HepG2 (cell line): Measurements from ENCODE around the gene TEX14. TPM values are rescaled to one million over a fixed set of nuclear protein-coding genes. Genes with fewer than 3 reads are reported as not detected.

Experiments
- ATAC-seq: fragments of 200-7000 bp; cut with Tn5 transposase; 3 replicates; pipeline ENCODE4 v1.9.1; 2020; ENCODE audit warnings: mild to moderate bottlenecking, moderate library complexity
- BruUV-seq: library from RNA; stranded (reverse); fragments of 400-500 nt; replicated peaks from 2 replicates; lab custom pipeline; 2021; lab: Mats Ljungman, UMichigan
- CTCF ChIA-PET: fragments of 300-600 bp; formaldehyde crosslinking; extraction: SDS; loops from one replicate; lab custom pipeline; 2021; ENCODE audit warnings: low total read pairs, inconsistent platforms, low intra/inter-chr PET ratio; lab: Yijun Ruan, JAX
- POLR2A ChIA-PET: fragments of 350-600 bp; sonication (Branson Sonifier 250); formaldehyde crosslinking; loops from one replicate; lab custom pipeline; 2020; ENCODE audit warnings: antibody characterized with exemption, inconsistent platforms; lab: Yijun Ruan, JAX
- DNase-seq: peaks from one replicate; pipeline ENCODE4 v3.0.0-alpha.2; 2015; ENCODE audit warnings: low spot score
- FAIRE-seq: peaks from 3 replicates; lab custom pipeline; 2011; peaks lifted over from hg19 to GRCh38; lab: Jason Lieb, UNC
- H2AFZ ChIP-seq: one replicate; pipeline ENCODE4 v1.6.1; 2011; ENCODE audit warnings: low read length, inconsistent platforms
- H3K27ac ChIP-seq: fragments of 300-600 bp; 3 replicates; pipeline ENCODE4 v1.8.0; 2011; ENCODE audit warnings: mixed run types, mild to moderate bottlenecking, mixed read lengths, low read length, inconsistent platforms; ENCODE audit not compliant: insufficient read depth; ENCODE audit errors: extremely low read length
- H3K27me3 ChIP-seq, 2 experiments: fragments of 200-600 bp in 1 of 2; 2 replicates in 1 of 2; 3 replicates in 1 of 2; pipeline versions ENCODE4 v1.6.0 to v1.8.0; 2011; ENCODE audit warnings: low read length in 2 of 2, mild to moderate bottlenecking in 2 of 2, moderate library complexity in 2 of 2, inconsistent platforms in 1 of 2; ENCODE audit not compliant: insufficient read depth in 2 of 2, control insufficient read depth in 1 of 2
- H3K36me3 ChIP-seq, 2 experiments: fragments of 200-600 bp in 1 of 2; replicated peaks in 1 of 2; 2 replicates in 1 of 2; 3 replicates in 1 of 2; pipeline versions ENCODE4 v1.5.1 to v1.8.0; 2011; ENCODE audit warnings: low read length in 2 of 2, inconsistent platforms in 1 of 2; ENCODE audit not compliant: insufficient read depth in 2 of 2, control insufficient read depth in 1 of 2
- H3K4me1 ChIP-seq: 2 replicates; pipeline ENCODE4 v1.5.1; 2012; ENCODE audit warnings: low read length, inconsistent platforms; ENCODE audit not compliant: insufficient read depth
- H3K4me2 ChIP-seq: 2 replicates; pipeline ENCODE4 v1.6.0; 2011; ENCODE audit warnings: low read depth, low read length, inconsistent platforms
- H3K4me3 ChIP-seq, 3 experiments: fragments of 200-600 bp in 1 of 3; sonication (generic), shearing (Covaris generic) in 1 of 3; replicated peaks in 1 of 3; 2 replicates each; pipeline ENCODE4 v1.5.1; 2011 to 2016; ENCODE audit warnings: low read length in 3 of 3, inconsistent platforms in 2 of 3, low read depth in 2 of 3, mild to moderate bottlenecking in 2 of 3, control low read depth in 1 of 3, mixed read lengths in 1 of 3; ENCODE audit not compliant: insufficient read depth in 1 of 3
- H3K79me2 ChIP-seq: one replicate; pipeline ENCODE4 v1.6.1; 2011; ENCODE audit warnings: low read length, inconsistent platforms; ENCODE audit not compliant: insufficient read depth
- H3K9ac ChIP-seq: 2 replicates; pipeline ENCODE4 v1.6.0; 2011; ENCODE audit warnings: mild to moderate bottlenecking, low read depth, low read length, inconsistent platforms; ENCODE audit not compliant: insufficient read depth
- H3K9me3 ChIP-seq: 2 replicates; pipeline ENCODE4 v1.5.1; 2012; ENCODE audit warnings: mild to moderate bottlenecking, low read length
- H4K20me1 ChIP-seq: 2 replicates; pipeline ENCODE4 v1.6.0; 2011; ENCODE audit warnings: inconsistent platforms, mild to moderate bottlenecking, low read length, moderate library complexity; ENCODE audit not compliant: insufficient read depth
- MED1 ChIP-seq: sonication (generic); formaldehyde crosslinking; IDR thresholded peaks from 2 replicates; pipeline ENCODE4 v1.4.0; 2020; ENCODE audit warnings: missing genetic modification reagents
- MTA1 ChIP-seq: sonication (generic); formaldehyde crosslinking; IDR thresholded peaks from 2 replicates; pipeline ENCODE4 v1.4.0; 2020; ENCODE audit warnings: missing genetic modification reagents, mild to moderate bottlenecking, borderline replicate concordance
- NFATC3 ChIP-seq: sonication (generic); formaldehyde crosslinking; IDR thresholded peaks from 2 replicates; pipeline ENCODE4 v1.5.1; 2020; ENCODE audit warnings: mild to moderate bottlenecking, missing genetic modification reagents
- PRDM15 ChIP-seq: sonication (generic); formaldehyde crosslinking; IDR thresholded peaks from 2 replicates; pipeline ENCODE4 v1.4.0; 2020; ENCODE audit warnings: missing genetic modification reagents
- RFXANK ChIP-seq: IDR thresholded peaks from 2 replicates; pipeline ENCODE4 v1.6.1; 2016
- SRSF1 ChIP-seq: fragments of 200-400 bp; formaldehyde crosslinking; optimal IDR thresholded peaks from 2 replicates; pipeline ENCODE3; 2017; ENCODE audit warnings: mild to moderate bottlenecking, low read depth, low read length, moderate library complexity
- SSRP1 ChIP-seq: IDR thresholded peaks from 2 replicates; pipeline ENCODE4 v1.6.1; 2016; ENCODE audit warnings: control low read depth
- TOPORS ChIP-seq: sonication (generic); formaldehyde crosslinking; IDR thresholded peaks from 2 replicates; pipeline ENCODE4 v1.8.0; 2023; ENCODE audit warnings: mild to moderate bottlenecking, missing genetic modification reagents
- ZNF20 ChIP-seq: sonication (generic); formaldehyde crosslinking; IDR thresholded peaks from 2 replicates; pipeline ENCODE4 v1.4.0; 2020; ENCODE audit warnings: mild to moderate bottlenecking, moderate library complexity, missing genetic modification reagents
- ZNF362 ChIP-seq: sonication (generic); formaldehyde crosslinking; IDR thresholded peaks from 2 replicates; pipeline ENCODE4 v1.4.0; 2020; ENCODE audit warnings: missing genetic modification reagents, mild to moderate bottlenecking, borderline replicate concordance
- ZNF616 ChIP-seq: sonication (generic); formaldehyde crosslinking; IDR thresholded peaks from 2 replicates; pipeline ENCODE4 v1.5.0; 2020; ENCODE audit warnings: low read depth, mild to moderate bottlenecking, missing genetic modification reagents
- ZNF652 ChIP-seq: IDR thresholded peaks from 2 replicates; pipeline ENCODE4 v1.6.1; 2016; ENCODE audit warnings: low read depth, borderline replicate concordance
- ZSCAN21 ChIP-seq: sonication (generic); formaldehyde crosslinking; IDR thresholded peaks from 2 replicates; pipeline ENCODE4 v1.8.0; 2022; ENCODE audit warnings: mild to moderate bottlenecking, missing genetic modification reagents, moderate library complexity, borderline replicate concordance
- WGBS: methylation state at CpG from one replicate; pipeline ENCODE4 v1.1.6; 2017; ENCODE audit warnings: low lambda C conversion rate; 5-methylcytosine and 5-hydroxymethylcytosine counted together
- in situ Hi-C: cut with HindIII; loops from 2 replicates; pipeline ENCODE4 v1.10.0; 2017; ENCODE audit warnings: low pct_unique_long_range_greater_than_20kb; ENCODE audit not compliant: extremely low pct_ligation_motif_present
- intact Hi-C: fragments of 100-400 bp; cut with micrococcal nuclease; formaldehyde crosslinking; loops from one replicate; pipeline ENCODE4 v1.10.0; 2022; ENCODE audit not compliant: unreplicated experiment
- polyA plus RNA-seq, 8 experiments: library from polyadenylated mRNA; depleted of rRNA in 3 of 8; stranded (reverse) in 7 of 8; unstranded in 1 of 8; fragments of >200 nt; fragmentation: Illumina TruSeq in 4 of 8; extraction: Trizol in 4 of 8; gene quantifications; 2 replicates each; pipeline versions ENCODE4 v1.2.1 to v1.2.3, GENCODE V29; 2011 to 2016; ENCODE audit warnings: low read depth in 4 of 8, missing spikeins in 1 of 8, mixed read lengths in 1 of 8; ENCODE audit not compliant: insufficient read depth in 1 of 8
- total RNA-seq, 5 experiments: library from RNA; depleted of rRNA; stranded (reverse); fragments of >200 nt; fragmentation: Illumina TruSeq; extraction: Trizol; gene quantifications; 2 replicates each; pipeline ENCODE4 v1.2.3, GENCODE V29; 2016; ENCODE audit warnings: low read depth in 1 of 5

The TEX14 gene
- total and polyA plus RNA-seq, 2 of the 13 experiments (the other 11 are each of a cell fraction or from before 2014, with no cell fraction given): 0.04 to 0.07 TPM

GRCh38 chr17:58525239-58525638 is 166.6 kb downstream of the TEX14 start:
- H3K9me3 ChIP-seq: no peaks in the 10 kb centered on the region
- DNase-seq (no peak), ATAC-seq (no peak), FAIRE-seq (no peak)
- WGBS: 3% methylated on average over 3 of the region's 3 CpGs
- no peak overlapping the region for H3K4me3 ChIP-seq
- H3K36me3 ChIP-seq: no peaks in the 10 kb centered on the region
- no peak overlapping the region for H3K27ac ChIP-seq
- TF ChIP-seq ZSCAN21 (no peak), SSRP1 (CRISPR knock-in tag) (no peak), MED1 (CRISPR knock-in tag) (no peak), SRSF1 (no peak), RFXANK (CRISPR knock-in tag) (no peak), PRDM15 (CRISPR knock-in tag) (no peak), TOPORS (CRISPR knock-in tag) (no peak), ZNF652 (CRISPR knock-in tag) (no peak), MTA1 (CRISPR knock-in tag) (no peak), ZNF20 (CRISPR knock-in tag) (no peak), ZNF616 (CRISPR knock-in tag) (no peak), ZNF362 (CRISPR knock-in tag) (no peak), NFATC3 (CRISPR knock-in tag) (no peak)
- no TSS peak for BruUV-seq
- intact Hi-C loops (no loop called here), in situ Hi-C loops (no loop called here)
- H3K9ac ChIP-seq: no peak overlapping the region
- no peak overlapping the region for H2AFZ ChIP-seq
- H3K27me3 ChIP-seq: peaks cover 3 to 18% of the 10 kb centered on the region in 2 experiments; a peak in 4 of 5 replicates
- ChIA-PET CTCF (no interaction called here), POLR2A (no interaction called here)
- H3K4me1 ChIP-seq: peaks cover 36% of the 10 kb centered on the region
- no peak overlapping the region for H3K4me2 ChIP-seq
- no peaks in the 10 kb centered on the region for H4K20me1 ChIP-seq
- no peaks in the 10 kb centered on the region for H3K79me2 ChIP-seq
